Measurements from ENCODE around the gene DNAH5. TPM values are rescaled to one million over a fixed set of nuclear protein-coding genes. Genes with fewer than 3 reads are reported as not detected.

The DNAH5 gene
- total RNA-seq, 4 donors from 2014 or later = 0.19 to 0.91 (median 0.22) TPM; not detected in 1

- Histone ChIP-seq H3K27ac (no peak overlapping the region), H3K27me3 (peaks cover 0 to 21% (median 0%) of the 10 kb centered on the region in 4 donors), H3K9me3 (no peaks in the 10 kb centered on the region), H3K36me3 (no peaks in the 10 kb centered on the region), H3K4me1 (no peaks in the 10 kb centered on the region), H3K4me3 (no peak overlapping the region)
- no peak for DNase-seq
- intact Hi-C loops (cut with DNase I) = no loop called here
- TF ChIP-seq CTCF (IDR thresholded peaks at IDR 0.05) (peak in 4 of 6 experiments; percentile 21 to 51 (median 31)), POLR2A (IDR thresholded peaks at IDR 0.05) (no peak)
- 56 to 60% methylated on average over 8 to 11 of the region's 11 CpGs for WGBS, 2 donors
Measured at GRCh38 chr5:13976867-13977830, 32.7 kb upstream of the DNAH5 start.

- intact Hi-C loops (cut with DNase I) = no loop called here
- H3K4me1 ChIP-seq = no peaks in the 10 kb centered on the region
- 45% methylated on average over 2 of the region's 2 CpGs for WGBS, 2 donors
- TF ChIP-seq CTCF (IDR thresholded peaks at IDR 0.05) (no peak), POLR2A (IDR thresholded peaks at IDR 0.05) (no peak)
- no peaks in the 10 kb centered on the region for H3K36me3 ChIP-seq
- no peak overlapping the region for H3K4me3 ChIP-seq
- H3K9me3 ChIP-seq = no peaks in the 10 kb centered on the region
- no peak for DNase-seq
- H3K27me3 ChIP-seq = peaks cover 0 to 25% (median 0%) of the 10 kb centered on the region in 4 donors
- no peak overlapping the region for H3K27ac ChIP-seq
Measured at GRCh38 chr5:13976223-13976622, 31.7 kb upstream of the DNAH5 start.

DNA sequence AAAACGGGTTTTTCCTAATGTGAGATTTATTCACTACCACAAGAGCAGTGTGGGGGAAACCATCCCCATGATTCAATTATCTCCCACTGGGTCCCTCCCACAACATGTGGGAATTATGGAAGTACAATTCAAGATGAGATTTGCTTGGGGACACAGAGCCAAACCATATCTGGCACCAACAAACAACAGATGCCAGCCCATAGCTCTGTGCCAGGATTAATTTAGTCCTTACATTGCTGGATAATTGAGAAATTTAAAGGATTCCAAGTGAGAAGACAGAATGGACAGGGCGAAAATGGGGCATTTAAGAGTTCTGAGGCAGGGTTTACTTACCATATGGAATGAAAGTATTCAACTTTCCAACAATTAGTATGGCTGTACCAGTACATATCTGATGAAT lies 30.8 kb upstream of the DNAH5 start:
- TF ChIP-seq CTCF (IDR thresholded peaks at IDR 0.05) (no peak), POLR2A (IDR thresholded peaks at IDR 0.05) (no peak)
- no peaks in the 10 kb centered on the region for H3K36me3 ChIP-seq
- no peak overlapping the region for H3K4me3 ChIP-seq
- H3K9me3 ChIP-seq = no peaks in the 10 kb centered on the region
- no peak overlapping the region for H3K27ac ChIP-seq
- no peaks in the 10 kb centered on the region for H3K4me1 ChIP-seq
- intact Hi-C loops (cut with DNase I) = no loop called here
- peaks cover 0 to 26% (median 0%) of the 10 kb centered on the region in 4 donors for H3K27me3 ChIP-seq
- no peak for DNase-seq
- WGBS, 2 donors = 57 to 85% methylated on average over 2 of the region's 2 CpGs

DNA sequence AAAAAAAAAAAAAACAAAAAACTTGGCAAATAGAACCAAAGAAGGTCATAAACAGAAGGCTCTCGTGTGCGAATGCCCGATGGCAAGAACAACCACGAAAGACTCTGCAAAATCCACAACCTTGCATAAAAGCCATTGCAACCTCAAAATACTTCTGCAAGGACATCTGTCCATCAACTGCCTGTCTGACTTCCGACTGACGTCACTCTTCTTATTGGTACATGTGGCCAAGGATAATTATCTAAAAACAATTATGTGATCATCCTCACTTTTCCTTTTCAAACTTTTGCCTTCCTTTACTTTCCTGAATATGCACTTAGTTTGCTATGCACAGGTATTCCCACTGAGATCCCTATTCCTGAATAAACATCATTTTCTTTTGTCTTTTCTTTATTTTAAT lies 29.2 kb upstream of the DNAH5 start:
- 87 to 89% methylated on average over 6 of the region's 6 CpGs for whole genome bisulfite sequencing, 2 donors
- peaks cover 0 to 22% (median 0%) of the 10 kb centered on the region in 4 donors for H3K27me3 ChIP-seq
- H3K27ac ChIP-seq = no peak overlapping the region
- intact Hi-C loops (cut with DNase I) = no loop called here
- no peak for DNase-seq
- H3K36me3 ChIP-seq = no peaks in the 10 kb centered on the region
- H3K4me1 ChIP-seq = no peaks in the 10 kb centered on the region
- TF ChIP-seq CTCF (IDR thresholded peaks at IDR 0.05) (no peak), POLR2A (IDR thresholded peaks at IDR 0.05) (no peak)
- no peak overlapping the region for H3K4me3 ChIP-seq
- no peaks in the 10 kb centered on the region for H3K9me3 ChIP-seq

- WGBS, 2 donors = 42 to 67% methylated on average over 2 to 3 of the region's 7 CpGs
- Histone ChIP-seq H3K4me1 (no peaks in the 10 kb centered on the region), H3K4me3 (no peak overlapping the region), H3K27me3 (peaks cover 0 to 22% (median 0%) of the 10 kb centered on the region in 4 donors), H3K36me3 (no peaks in the 10 kb centered on the region), H3K9me3 (no peaks in the 10 kb centered on the region), H3K27ac (no peak overlapping the region)
- intact Hi-C loops (cut with DNase I) = no loop called here
- TF ChIP-seq CTCF (IDR thresholded peaks at IDR 0.05) = no peak
- TF ChIP-seq POLR2A (IDR thresholded peaks at IDR 0.05) = no peak
- DNase-seq = no peak
Measured at GRCh38 chr5:13972029-13972428, 27.5 kb upstream of the DNAH5 start.

Measured in esophagus squamous epithelium (tissue), 5 donors.